Activated CD8-positive, alpha-beta memory T cell treated with anti-CD3 and anti-CD28 coated beads, Interleukin-2, amount 50 U/mL, for 4 hours (primary cell): ENCODE measurements around the gene DRD5.

ENCODE experiments used
- DNase-seq: peaks from one replicate; pipeline ENCODE4 v3.0.0-alpha.2; 2020

DRD5 gene

DNA sequence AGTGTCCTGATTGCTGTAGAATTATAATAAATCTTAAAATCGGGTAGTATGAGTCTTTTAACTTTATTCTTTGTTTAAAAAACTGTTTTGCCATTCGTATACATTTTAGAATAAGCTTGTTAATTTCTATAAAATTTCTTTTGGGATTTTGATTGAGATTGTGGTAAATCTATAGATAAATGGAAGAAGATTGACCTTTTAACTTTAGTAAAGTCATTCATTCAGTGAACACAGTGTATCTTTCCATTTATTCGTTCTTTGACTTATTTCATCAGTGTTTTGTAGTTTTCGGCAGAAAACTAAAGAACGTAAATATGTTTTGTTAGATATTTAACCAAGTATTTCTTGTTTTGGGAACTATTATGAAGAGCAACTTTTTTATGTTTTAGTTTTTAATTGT lies 38.9 kb downstream of the DRD5 start:
- DNase-seq = no peak

DNA sequence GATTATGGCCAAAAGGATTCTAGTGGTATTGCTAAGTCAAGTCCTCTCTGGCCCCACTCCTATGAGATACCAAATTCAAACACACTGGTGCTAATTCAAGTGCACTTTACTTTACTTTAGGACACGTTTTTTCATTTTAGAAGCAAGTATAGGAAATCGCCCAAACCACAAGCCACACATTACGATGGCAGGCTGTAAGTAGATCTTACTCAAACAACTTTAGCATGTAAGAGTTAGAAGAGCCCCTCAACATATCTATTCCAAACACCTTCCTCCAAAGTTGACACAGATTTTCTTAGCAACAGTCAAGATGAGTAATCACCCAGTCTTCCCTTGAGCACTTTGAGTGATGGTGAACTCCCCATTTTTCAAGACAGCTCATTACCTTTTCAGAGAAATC lies 43.6 kb downstream of the DRD5 start:
- no peak for DNase-seq

DNA sequence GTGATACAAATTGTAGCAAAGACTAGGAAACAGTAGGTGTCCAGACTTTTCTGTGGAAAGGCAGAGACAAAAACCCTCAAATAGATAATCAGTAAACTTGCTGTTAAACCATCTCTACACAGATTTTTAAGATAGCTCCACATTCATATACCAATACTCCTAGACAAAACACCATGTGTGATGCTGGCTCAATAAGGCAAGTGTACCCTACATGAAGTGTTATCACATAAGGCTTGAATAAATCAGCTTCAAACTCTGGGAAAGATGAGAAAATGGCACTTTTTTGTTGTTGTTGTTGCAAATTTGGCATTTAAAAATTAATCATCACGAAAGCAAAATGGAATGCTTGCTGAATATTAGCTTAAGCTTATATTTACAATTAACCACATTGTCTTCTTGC lies 45.1 kb downstream of the DRD5 start:
- DNase-seq = no peak

DNA sequence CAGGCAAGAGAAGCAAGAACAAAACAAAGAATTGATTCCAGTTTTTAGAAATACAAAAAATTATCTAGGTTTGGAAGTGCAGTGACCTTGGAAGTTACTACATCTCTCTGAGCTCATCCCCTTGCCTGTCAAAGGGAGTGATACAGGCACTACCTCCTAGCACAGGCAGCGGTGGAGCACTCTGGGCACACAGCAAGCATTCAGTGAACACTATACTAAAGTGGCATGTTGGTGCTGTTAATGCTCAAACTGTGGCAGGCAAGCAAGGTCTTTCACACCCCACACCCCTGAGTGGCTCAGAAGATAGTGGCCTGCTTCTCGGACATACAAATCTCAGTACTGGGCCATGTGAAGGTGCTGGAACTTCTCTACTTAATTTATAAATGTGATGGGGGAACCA lies 51.2 kb downstream of the DRD5 start:
- DNase-seq = no peak

DNA sequence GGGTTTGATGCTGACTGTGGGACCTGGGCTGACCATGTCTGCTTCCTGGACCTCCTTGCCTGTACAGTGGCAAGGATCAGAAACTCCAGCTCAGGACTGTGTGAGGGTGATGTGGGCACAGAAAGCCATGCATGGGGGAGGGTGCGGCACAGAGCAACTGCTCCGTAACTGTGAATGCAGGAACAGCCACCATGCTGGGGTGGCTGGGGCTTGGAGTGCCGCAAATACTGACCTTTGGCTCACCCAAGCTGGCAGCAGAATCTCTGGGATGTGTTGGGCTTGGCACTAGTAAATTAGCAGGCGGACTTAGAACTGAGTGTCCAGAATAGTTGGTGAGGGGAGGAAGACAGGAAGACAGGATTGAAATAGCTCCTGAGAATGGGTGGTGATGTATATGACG lies 52.0 kb downstream of the DRD5 start:
- no peak for DNase-seq
